ENCODE measurements around the gene ERP27. TPM values are rescaled to one million over a fixed set of nuclear protein-coding genes. Genes with fewer than 3 reads are reported as not detected.

Gene ERP27
- total RNA-seq, 1 experiment from 2014 or later: 0.98 TPM

- Mint-ChIP-seq H3K36me3 (ENCODE audit: insufficient read depth, unreplicated experiment) (peaks cover 7% of the 10 kb centered on the region), H3K27ac (ENCODE audit: unreplicated experiment) (no peak overlapping the region), H3K4me1 (ENCODE audit: low read depth, unreplicated experiment) (peaks cover 47% of the 10 kb centered on the region), H3K27me3 (ENCODE audit: insufficient read depth, unreplicated experiment) (no peaks in the 10 kb centered on the region), H3K9me3 (ENCODE audit: unreplicated experiment) (peaks cover 10% of the 10 kb centered on the region), H3K4me3 (ENCODE audit: unreplicated experiment) (no peak overlapping the region)
- BruUV-seq (replicated peaks): no TSS peak
- Histone ChIP-seq H3K9me3 (no peaks in the 10 kb centered on the region), H3K4me3 (ENCODE audit: low read depth, low read length) (no peak overlapping the region), H3K36me3 (ENCODE audit: control insufficient read depth, insufficient read depth, low read length) (no peaks in the 10 kb centered on the region), H3K27me3 (replicated peaks; ENCODE audit: control insufficient read depth, insufficient read depth, low read length) (no peaks in the 10 kb centered on the region), H3K4me1 (peaks cover 64% of the 10 kb centered on the region)
- DNase-seq: no peak
- POLR2A ChIA-PET: no interaction called here
- intact Hi-C loops (cut with micrococcal nuclease; ENCODE audit: unreplicated experiment): no loop called here
- CTCF ChIA-PET: no interaction called here
- TF ChIP-seq CTCF (IDR thresholded peaks at IDR 0.05; ENCODE audit: insufficient read depth in 1 of 2, low read depth in 1 of 2, low read length in 1 of 2, severe bottlenecking in 1 of 2, unreplicated experiment in 1 of 2): no peak
These were observed 8.0 kb downstream of the ERP27 start for GRCh38 chr12:14930299-14930698.

- CTCF ChIA-PET: no interaction called here
These were observed 9.4 kb downstream of the ERP27 start for GRCh38 chr12:14928931-14929330.

GRCh38 chr12:14927267-14927666 lies 11.1 kb downstream of the ERP27 start:
- no peak for DNase-seq
- Histone ChIP-seq H3K4me3 (ENCODE audit: low read depth, low read length) (no peak overlapping the region), H3K9me3 (no peaks in the 10 kb centered on the region), H3K27me3 (replicated peaks; ENCODE audit: control insufficient read depth, insufficient read depth, low read length) (no peaks in the 10 kb centered on the region), H3K4me1 (peaks cover 45% of the 10 kb centered on the region), H3K36me3 (ENCODE audit: control insufficient read depth, insufficient read depth, low read length) (no peaks in the 10 kb centered on the region)
- peak overlapping the region; percentile 71 for H3K4me3 Mint-ChIP-seq (ENCODE audit: unreplicated experiment)
- no peaks in the 10 kb centered on the region for H3K9me3 Mint-ChIP-seq (ENCODE audit: unreplicated experiment)
- no peak overlapping the region for H3K27ac Mint-ChIP-seq (ENCODE audit: unreplicated experiment)
- H3K27me3 Mint-ChIP-seq (ENCODE audit: insufficient read depth, unreplicated experiment): no peaks in the 10 kb centered on the region
- H3K4me1 Mint-ChIP-seq (ENCODE audit: low read depth, unreplicated experiment): peaks cover 28% of the 10 kb centered on the region
- no peak for TF ChIP-seq CTCF (IDR thresholded peaks at IDR 0.05; ENCODE audit: insufficient read depth in 1 of 2, low read depth in 1 of 2, low read length in 1 of 2, severe bottlenecking in 1 of 2, unreplicated experiment in 1 of 2)
- POLR2A ChIA-PET: no interaction called here
- H3K36me3 Mint-ChIP-seq (ENCODE audit: insufficient read depth, unreplicated experiment): peaks cover 7% of the 10 kb centered on the region
- CTCF ChIA-PET: no interaction called here
- no TSS peak for BruUV-seq (replicated peaks)
- intact Hi-C loops (cut with micrococcal nuclease; ENCODE audit: unreplicated experiment): no loop called here

More at GRCh38 chr12:14928931-14929330, 9.4 kb downstream of the ERP27 start:
- H3K4me3 Mint-ChIP-seq (ENCODE audit: unreplicated experiment): peak overlapping the region; percentile 71
- H3K27ac Mint-ChIP-seq (ENCODE audit: unreplicated experiment): peak overlapping the region; percentile 51
- no peaks in the 10 kb centered on the region for H3K9me3 ChIP-seq
- H3K36me3 Mint-ChIP-seq (ENCODE audit: insufficient read depth, unreplicated experiment): peaks cover 7% of the 10 kb centered on the region
- peaks cover 51% of the 10 kb centered on the region for H3K4me1 ChIP-seq
- peaks cover 10% of the 10 kb centered on the region for H3K9me3 Mint-ChIP-seq (ENCODE audit: unreplicated experiment)
- no peak for TF ChIP-seq CTCF (IDR thresholded peaks at IDR 0.05; ENCODE audit: insufficient read depth in 1 of 2, low read depth in 1 of 2, low read length in 1 of 2, severe bottlenecking in 1 of 2, unreplicated experiment in 1 of 2)
- H3K4me3 ChIP-seq (ENCODE audit: low read depth, low read length): no peak overlapping the region
- no peaks in the 10 kb centered on the region for H3K27me3 ChIP-seq (replicated peaks; ENCODE audit: control insufficient read depth, insufficient read depth, low read length)
- no peaks in the 10 kb centered on the region for H3K36me3 ChIP-seq (ENCODE audit: control insufficient read depth, insufficient read depth, low read length)
- intact Hi-C loops (cut with micrococcal nuclease; ENCODE audit: unreplicated experiment): loop anchor here (1.0 to 2.0 kb wide), 3 partner anchors 22 to 126 kb away; partner anchors contain the start of genes C12orf60 and WBP11
- DNase-seq: peak; percentile 72 to 87
- no TSS peak for BruUV-seq (replicated peaks)
- H3K27me3 Mint-ChIP-seq (ENCODE audit: insufficient read depth, unreplicated experiment): no peaks in the 10 kb centered on the region
- H3K4me1 Mint-ChIP-seq (ENCODE audit: low read depth, unreplicated experiment): peaks cover 37% of the 10 kb centered on the region
- POLR2A ChIA-PET: no interaction called here
